Measurements from ENCODE around the gene KCTD17.

GRCh38 chr22:37036655-37037377, 14.7 kb upstream of the KCTD17 start:
- no peak for TF ChIP-seq EZH2 (IDR thresholded peaks at IDR 0.05; ENCODE audit: low read depth)
- TF ChIP-seq CTCF (conservative IDR thresholded peaks at IDR 0.05), result no peak

Data from PC-9 (cell line).